UCSD-AML1 (cell line): ENCODE results near the gene NPAS2.

Experiments
- DNase-seq: peaks from one replicate; lab custom pipeline; 2025; ENCODE audit not compliant: unreplicated experiment; lab: John Stamatoyannopoulos, UW

NPAS2 gene

DNA sequence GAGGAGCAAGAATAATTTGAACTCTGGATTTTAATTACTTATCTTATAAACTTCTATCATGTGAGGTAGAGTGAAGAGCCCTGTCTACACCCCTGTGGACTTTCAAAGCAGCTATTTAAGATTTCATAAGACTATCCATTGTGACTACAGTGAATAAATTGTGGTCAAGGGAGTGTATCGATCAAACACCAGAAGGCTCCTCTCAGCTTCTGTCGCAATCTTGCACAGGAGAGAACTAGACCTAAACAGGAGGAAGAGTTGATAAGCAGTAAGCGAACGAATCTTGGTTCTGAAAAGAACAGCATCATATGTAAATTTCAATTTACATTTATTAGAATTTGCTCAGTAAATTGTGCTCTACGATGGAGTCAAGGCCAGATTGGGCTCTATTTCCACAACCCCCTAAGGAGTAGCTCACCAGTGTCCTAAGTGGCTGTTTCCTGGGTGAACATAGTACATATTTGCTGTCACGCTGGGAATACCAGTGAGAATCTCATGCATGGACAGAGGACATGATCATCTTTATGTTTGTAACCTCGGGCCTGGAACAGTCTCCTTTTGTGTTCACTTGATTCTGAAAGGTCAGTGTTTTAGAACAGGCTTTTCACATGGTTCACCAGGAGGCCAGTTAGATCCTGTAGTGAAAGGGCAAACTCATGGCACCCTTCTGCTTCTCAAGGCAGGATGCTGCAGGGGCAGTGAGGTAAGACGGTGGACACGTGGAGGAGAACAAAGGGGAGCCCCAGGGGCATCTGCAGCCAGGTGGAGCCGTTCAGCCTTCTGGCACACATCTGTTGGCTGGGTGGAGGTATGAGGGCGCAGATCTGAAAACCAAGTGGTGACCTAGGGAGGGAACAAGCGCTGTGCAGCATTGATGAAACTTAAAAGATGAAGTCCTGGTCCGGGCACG lies 33.3 kb downstream of the NPAS2 start:
- no peak for DNase-seq

DNA sequence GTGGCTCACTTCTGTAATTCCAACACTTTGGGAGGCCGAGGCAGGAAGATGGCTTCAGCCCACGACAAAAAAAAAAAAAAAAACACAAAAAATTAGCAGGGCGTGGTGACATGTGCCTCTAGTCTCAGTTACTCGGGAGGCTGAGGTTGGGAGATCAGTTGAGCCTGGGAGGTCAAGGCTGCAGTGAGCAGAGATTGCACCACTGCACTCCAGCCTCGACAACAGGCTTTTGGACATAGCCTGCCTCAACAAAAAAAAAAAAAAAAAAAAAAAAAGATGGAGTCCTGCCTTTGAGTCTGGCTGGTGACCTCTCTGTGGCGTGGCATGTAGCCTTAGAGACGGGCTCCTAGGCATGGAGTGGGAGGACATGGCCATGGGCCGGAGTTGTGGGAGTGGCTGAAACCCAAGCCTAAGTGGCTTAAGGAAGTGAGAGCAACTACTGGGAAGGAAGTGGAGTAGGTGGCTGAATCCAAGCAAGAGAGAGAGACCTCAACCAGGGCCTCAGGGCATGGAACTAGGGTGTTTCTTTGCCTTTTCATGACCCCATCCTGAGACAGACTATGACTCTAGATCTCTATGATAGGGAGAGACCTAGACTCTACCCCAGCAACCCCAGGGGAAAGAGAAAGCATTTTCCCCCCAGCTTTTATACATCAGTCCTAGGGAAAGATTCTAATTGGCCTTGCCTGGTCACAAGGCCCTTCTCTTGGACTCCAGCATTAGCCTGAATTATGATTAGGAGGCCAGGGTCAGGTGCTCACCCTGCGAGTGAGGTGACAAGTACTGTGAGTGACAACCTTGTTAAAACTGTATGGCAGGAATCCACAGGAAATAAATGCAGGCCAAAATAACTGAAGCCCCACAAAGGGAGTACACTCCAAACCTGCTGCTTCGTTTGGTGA lies 34.2 kb downstream of the NPAS2 start:
- no peak for DNase-seq

DNA sequence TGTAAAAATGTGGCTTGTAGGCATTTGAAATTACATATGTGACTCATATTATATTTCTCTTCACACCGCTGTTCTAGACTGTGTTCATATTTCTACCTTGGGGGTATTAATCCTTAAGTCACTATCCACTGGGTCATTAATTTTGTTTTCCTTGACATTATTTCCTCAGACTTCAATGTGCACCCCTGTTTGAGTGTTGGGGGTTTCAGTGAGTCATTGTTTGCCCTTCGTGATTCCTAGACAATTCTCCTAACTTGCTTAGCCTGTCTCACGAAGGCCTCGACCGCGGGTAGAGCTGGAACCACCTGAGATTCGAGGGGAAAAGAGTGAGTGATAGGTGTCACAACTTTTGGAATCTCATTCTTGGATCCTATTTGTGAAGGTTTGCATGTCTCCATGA lies 35.1 kb downstream of the NPAS2 start:
- DNase-seq: no peak

GRCh38 chr2:100855606-100856005 lies 35.7 kb downstream of the NPAS2 start:
- DNase-seq: no peak

DNA sequence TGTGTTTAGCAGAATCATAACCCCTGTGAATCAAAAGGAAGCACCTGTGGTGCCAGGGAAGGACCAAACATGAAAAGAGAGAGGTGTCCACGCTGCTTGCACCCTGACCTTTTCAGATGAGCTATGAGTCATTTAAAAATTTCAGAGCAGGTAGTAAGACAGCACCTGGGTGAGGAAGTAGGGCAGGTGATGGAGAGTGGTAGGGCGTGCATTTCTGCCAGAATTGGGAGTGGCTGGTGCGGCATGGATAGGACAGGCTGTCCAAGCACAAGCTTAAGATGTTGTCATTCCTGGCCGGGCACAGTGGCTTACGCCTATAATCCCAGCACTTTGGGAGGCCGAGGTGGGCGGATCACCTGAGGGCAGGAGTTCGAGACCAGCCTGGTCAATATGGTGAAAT lies 36.8 kb downstream of the NPAS2 start:
- DNase-seq: no peak

DNA sequence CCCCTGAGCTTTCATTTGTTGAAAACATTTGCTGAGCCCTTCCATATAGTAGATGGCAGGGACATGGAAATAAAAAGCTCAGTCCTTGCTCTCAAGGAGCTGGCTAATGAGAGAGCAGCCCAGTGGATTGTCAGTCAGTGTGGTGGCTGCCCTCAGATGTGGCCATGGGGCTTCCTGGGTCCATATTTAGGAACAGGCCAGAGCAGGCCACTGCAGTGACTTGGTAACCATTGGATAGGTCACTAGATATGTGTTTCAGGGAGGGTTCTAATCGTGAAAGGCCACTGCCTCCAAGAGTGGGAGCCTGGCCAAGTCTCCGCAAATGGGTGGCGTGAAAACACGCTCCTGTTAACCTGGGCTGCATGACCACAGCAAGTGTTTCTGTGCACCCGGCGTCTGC lies 37.4 kb downstream of the NPAS2 start:
- DNase-seq: no peak

DNA sequence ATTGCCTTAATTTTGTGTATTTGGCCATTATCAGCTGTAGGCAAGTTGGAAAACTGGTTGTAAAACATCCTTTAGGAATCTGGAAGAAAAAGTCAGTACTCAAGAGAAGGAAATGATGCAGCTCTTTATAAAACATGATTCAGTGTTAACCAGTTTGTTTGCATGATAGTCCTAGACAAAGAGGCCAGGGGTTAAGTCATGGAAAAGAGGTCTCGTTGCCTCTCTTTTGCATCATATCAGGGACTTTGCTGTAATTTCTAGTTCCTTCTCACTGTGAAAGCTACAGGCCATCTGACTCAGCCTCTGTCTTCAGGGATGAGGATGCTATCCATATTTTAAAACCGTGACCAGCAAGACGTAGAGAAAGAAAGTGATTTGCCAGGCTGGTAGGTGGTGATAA lies 38.0 kb downstream of the NPAS2 start:
- DNase-seq: no peak

GRCh38 chr2:100859902-100860301 lies 40.0 kb downstream of the NPAS2 start:
- no peak for DNase-seq

DNA sequence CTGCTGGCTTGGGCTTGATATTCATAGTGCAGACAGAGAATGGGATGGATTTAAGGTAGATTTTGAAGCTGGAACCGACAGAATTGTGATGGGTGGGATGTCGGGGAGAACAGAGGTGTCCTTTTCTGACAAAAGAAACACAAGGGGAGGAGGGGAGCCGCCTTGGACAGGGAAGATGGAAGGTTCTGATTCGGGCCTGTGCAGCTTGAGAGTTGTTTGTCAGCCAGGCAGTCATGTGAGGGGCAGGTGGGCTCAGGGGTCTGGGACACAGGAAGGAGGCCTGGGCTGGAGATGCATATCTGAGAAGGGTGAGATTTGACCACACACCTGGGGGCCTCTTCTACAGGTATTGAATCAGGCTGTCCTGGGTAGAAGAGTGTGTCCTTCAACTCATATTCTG lies 41.4 kb downstream of the NPAS2 start:
- DNase-seq: no peak

GRCh38 chr2:100862081-100862480 lies 42.1 kb downstream of the NPAS2 start:
- DNase-seq: no peak

GRCh38 chr2:100865816-100866460 lies 46.0 kb downstream of the NPAS2 start:
- no peak for DNase-seq

GRCh38 chr2:100868083-100868482 lies 48.1 kb downstream of the NPAS2 start:
- no peak for DNase-seq

DNA sequence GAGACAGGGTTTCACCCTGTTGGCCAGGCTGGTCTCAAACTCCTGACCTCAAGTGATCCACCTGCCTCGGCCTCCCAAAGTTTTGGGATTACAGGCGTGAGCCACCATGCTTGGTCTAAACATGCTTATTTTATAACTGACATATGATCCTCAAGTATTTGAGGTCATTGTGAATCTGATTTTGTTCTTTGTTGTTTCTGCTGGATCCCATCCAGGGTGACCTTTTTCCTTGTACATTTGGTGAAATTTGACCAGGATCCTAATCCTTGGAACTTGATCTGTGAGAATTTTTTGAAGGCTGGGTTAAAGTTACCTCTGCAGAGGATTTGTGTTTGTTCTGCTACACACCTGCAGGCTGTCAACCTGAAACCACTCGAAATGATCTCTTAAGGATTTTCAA lies 49.2 kb downstream of the NPAS2 start:
- DNase-seq: no peak

- DNase-seq: no peak
Observed at GRCh38 chr2:100870652-100871531, 51.0 kb downstream of the NPAS2 start.

- no peak for DNase-seq
Observed at GRCh38 chr2:100875516-100876230, 55.7 kb downstream of the NPAS2 start.

GRCh38 chr2:100876231-100876860 lies 56.4 kb downstream of the NPAS2 start:
- DNase-seq: no peak

DNA sequence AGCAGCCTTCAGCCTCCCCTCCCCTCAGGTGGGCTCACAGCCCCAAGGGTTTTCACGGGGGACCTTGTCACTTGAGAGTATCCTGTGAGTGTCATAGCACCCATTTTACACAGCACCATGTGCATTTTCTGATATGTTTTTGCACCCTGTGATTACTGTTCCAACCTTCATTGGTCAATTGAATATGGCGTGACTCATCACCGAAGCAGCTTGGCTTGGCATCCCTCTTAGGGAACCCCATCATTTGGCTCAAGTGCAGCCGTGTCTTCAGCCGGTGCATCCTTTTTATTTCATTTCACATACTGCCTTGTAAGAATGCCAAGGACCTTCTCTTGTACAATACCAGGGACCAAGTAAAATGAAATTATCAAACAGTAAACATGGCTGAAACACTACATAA lies 57.6 kb downstream of the NPAS2 start:
- no peak for DNase-seq

DNA sequence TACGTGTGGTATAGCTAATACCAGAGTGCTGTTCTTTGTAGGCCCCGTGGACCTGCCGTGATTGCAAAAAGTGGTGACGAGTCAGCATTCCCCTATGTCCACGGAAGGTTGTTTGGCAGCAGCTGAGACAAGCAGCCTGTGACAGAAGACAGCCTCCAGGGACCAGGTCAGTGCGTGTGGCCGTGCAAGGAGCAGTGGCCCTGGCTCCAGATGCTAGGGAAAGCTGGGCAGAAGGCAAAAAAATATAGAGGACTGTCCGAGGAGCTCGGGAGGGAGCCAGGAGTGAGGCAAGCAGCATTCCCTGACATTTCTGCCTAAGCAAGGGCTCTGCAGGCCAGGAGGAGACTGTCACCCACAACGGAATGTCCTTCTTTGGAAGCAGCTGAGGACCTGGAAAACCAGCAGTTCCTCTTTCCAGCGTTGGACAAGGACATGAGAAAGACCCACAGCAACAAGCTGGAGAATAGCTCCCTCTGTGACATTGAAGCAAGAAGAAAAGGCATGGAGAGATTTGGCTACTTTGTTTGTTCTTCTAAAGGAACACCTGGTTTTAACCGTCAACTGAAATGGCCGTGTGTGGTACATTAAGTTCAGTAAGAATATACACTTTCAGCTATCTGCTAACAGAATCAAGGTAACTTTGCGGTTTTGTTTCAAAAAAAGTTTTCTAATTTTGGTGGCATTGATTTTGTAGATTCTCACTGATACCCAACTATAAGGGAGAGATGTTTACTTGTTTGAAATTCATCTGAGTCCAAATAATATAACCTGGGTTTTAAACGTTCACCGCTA lies 58.3 kb downstream of the NPAS2 start:
- no peak for DNase-seq

- DNase-seq: no peak
Observed at GRCh38 chr2:100879296-100879695, 59.4 kb downstream of the NPAS2 start.
